ENCODE data around the gene PTPN9. TPM values are rescaled to one million over a fixed set of nuclear protein-coding genes. Genes with fewer than 3 reads are reported as not detected.
A peak's percentile ranks its signal among the peaks of the same experiment; 100 is the strongest.

PTPN9 gene
- total RNA-seq, 1 experiment from 2014 or later = 31.6 TPM

DNA sequence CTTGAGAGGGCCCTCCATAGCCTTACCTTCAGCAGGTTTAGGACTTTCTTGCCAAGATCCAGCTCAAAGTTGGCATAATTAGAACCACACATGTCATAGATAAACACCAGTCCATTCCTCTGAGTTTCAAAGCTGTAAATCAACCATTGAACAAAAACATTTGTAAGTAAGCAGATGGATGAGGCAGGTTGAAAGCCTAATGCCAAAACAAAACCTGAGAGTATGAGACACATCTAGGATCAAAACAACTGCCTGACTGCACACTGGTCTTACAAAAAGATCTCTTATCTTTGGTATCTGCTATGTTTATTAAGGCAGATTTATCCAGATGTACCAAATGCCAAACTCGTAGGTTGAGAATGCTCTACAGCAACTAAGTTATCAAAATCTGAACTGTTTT lies 61.9 kb downstream of the PTPN9 start:
- BruUV-seq (replicated peaks) = no TSS peak

DNA sequence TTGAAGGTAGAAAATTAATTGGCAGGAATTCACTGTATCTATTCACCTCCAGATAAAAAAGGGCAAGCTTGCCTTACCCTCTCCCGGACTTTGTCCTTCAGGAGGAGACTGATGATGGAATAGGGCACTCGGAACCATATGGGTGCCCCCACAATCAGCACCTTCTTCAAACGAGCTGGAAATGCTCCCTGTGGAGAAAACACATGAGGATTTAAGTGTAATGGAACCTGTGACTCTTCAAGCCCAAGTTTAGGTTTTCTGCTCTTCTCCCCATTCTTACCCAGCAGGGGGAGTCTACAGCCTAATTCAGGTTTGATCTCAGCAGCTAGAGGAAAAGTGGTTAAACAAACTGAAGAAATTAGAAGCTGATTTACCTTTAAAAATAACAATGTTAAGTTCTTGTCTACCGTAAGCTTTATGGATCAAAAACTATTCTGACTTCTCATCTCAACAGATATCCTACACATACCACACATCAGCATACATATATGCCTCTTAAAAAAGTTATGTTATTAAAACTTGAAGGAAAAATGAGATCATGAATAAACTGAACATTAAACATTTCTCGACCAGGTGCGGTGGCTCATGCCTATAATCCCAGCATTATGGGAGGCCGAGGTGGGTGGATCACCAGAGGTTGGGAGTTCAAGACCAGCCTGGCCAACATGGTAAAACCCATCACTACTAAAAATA lies 70.1 kb downstream of the PTPN9 start:
- no TSS peak for BruUV-seq (replicated peaks)
- TF ChIP-seq, protein P1, sequence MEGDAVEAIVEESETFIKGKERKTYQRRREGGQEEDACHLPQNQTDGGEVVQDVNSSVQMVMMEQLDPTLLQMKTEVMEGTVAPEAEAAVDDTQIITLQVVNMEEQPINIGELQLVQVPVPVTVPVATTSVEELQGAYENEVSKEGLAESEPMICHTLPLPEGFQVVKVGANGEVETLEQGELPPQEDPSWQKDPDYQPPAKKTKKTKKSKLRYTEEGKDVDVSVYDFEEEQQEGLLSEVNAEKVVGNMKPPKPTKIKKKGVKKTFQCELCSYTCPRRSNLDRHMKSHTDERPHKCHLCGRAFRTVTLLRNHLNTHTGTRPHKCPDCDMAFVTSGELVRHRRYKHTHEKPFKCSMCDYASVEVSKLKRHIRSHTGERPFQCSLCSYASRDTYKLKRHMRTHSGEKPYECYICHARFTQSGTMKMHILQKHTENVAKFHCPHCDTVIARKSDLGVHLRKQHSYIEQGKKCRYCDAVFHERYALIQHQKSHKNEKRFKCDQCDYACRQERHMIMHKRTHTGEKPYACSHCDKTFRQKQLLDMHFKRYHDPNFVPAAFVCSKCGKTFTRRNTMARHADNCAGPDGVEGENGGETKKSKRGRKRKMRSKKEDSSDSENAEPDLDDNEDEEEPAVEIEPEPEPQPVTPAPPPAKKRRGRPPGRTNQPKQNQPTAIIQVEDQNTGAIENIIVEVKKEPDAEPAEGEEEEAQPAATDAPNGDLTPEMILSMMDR (IDR thresholded peaks at IDR 0.05; ENCODE audit: unreplicated experiment) = peak; percentile 51
- no peak overlapping the region for H3K4me3 Mint-ChIP-seq (ENCODE audit: unreplicated experiment)
- DNase-seq (ENCODE audit: unreplicated experiment) = peak; percentile 53
- POLR2A ChIA-PET = interaction anchor here (0.6 to 2.0 kb wide), 14 partner anchors 8 to 563 kb away, joined by 3 to 12 read pairs (median 3); partner anchors contain the start of genes IMP3, PTPN9, SNUPN and SNX33
- intact Hi-C loops (cut with micrococcal nuclease) = loop anchor here (1.0 to 5.0 kb wide), 4 partner anchors 116 to 174 kb away; partner anchors contain the start of genes MAN2C1 and SNUPN
- CTCF ChIA-PET = interaction anchor here (0.6 to 1.6 kb wide), 25 partner anchors 9 to 414 kb away, joined by 3 to 9 read pairs (median 3); partner anchors contain the start of genes FBXO22, IMP3 and SNUPN
- no peaks in the 10 kb centered on the region for H3K4me1 Mint-ChIP-seq (ENCODE audit: insufficient read depth, unreplicated experiment)
- no peaks in the 10 kb centered on the region for H3K9me3 Mint-ChIP-seq (ENCODE audit: unreplicated experiment)
- H3K27ac Mint-ChIP-seq (ENCODE audit: low read depth, unreplicated experiment) = no peak overlapping the region
- H3K36me3 Mint-ChIP-seq (ENCODE audit: insufficient read depth, unreplicated experiment) = peaks cover 54% of the 10 kb centered on the region
- H3K27me3 Mint-ChIP-seq (ENCODE audit: insufficient read depth, unreplicated experiment) = no peaks in the 10 kb centered on the region

More for the DNA sequence above, 61.9 kb downstream of the PTPN9 start:
- Mint-ChIP-seq H3K9me3 (ENCODE audit: unreplicated experiment) (no peaks in the 10 kb centered on the region), H3K4me1 (ENCODE audit: insufficient read depth, unreplicated experiment) (peaks cover 13% of the 10 kb centered on the region), H3K4me3 (ENCODE audit: unreplicated experiment) (no peak overlapping the region), H3K27ac (ENCODE audit: low read depth, unreplicated experiment) (no peak overlapping the region), H3K27me3 (ENCODE audit: insufficient read depth, unreplicated experiment) (no peaks in the 10 kb centered on the region), H3K36me3 (ENCODE audit: insufficient read depth, unreplicated experiment) (peaks cover 71% of the 10 kb centered on the region)
- ChIA-PET POLR2A (interaction anchor here (0.7 to 3.3 kb wide), 6 partner anchors 8 to 144 kb away, joined by 3 to 12 read pairs (median 3); no protein-coding TSS in a partner anchor), CTCF (interaction anchor here (1.0 kb wide), 1 partner anchor 9 kb away, joined by 3 read pairs; no protein-coding TSS in a partner anchor)
- intact Hi-C loops (cut with micrococcal nuclease) = loop anchor here (10.0 kb wide), 1 partner anchor 58 kb away; the partner anchor contains the start of gene PTPN9
- TF ChIP-seq, protein P1 (IDR thresholded peaks at IDR 0.05; ENCODE audit: unreplicated experiment) = no peak
- DNase-seq (ENCODE audit: unreplicated experiment) = no peak

- TF ChIP-seq, protein P1 (IDR thresholded peaks at IDR 0.05; ENCODE audit: unreplicated experiment) = no peak
- POLR2A ChIA-PET = no interaction called here
- intact Hi-C loops (cut with micrococcal nuclease) = no loop called here
- peaks cover 66% of the 10 kb centered on the region for H3K36me3 Mint-ChIP-seq (ENCODE audit: insufficient read depth, unreplicated experiment)
- CTCF ChIA-PET = no interaction called here
- DNase-seq (ENCODE audit: unreplicated experiment) = no peak
- H3K9me3 Mint-ChIP-seq (ENCODE audit: unreplicated experiment) = no peaks in the 10 kb centered on the region
- H3K27ac Mint-ChIP-seq (ENCODE audit: low read depth, unreplicated experiment) = no peak overlapping the region
- no TSS peak for BruUV-seq (replicated peaks)
- no peaks in the 10 kb centered on the region for H3K27me3 Mint-ChIP-seq (ENCODE audit: insufficient read depth, unreplicated experiment)
- no peaks in the 10 kb centered on the region for H3K4me1 Mint-ChIP-seq (ENCODE audit: insufficient read depth, unreplicated experiment)
- H3K4me3 Mint-ChIP-seq (ENCODE audit: unreplicated experiment) = no peak overlapping the region
Measured at GRCh38 chr15:75502360-75502759, 76.8 kb downstream of the PTPN9 start.

DNA sequence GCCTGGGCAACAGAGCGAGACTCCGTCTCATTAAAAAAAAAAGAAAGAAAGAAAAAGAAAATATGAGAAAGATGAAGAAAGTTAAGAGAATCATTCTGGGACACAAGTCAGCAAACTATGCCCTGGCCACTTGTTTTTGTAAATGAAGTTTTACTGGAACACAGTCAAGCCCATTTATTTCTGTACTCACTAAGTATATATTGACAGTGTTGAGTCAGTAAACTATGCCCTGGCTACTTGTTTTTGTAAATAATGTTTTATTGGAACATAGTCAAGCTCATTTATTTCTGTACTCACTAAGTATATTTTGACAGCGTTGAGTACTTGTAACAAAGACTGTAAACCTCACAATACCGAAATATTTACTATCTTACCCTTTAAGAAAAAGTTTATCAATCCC lies 85.4 kb downstream of the PTPN9 start:
- intact Hi-C loops (cut with micrococcal nuclease) = no loop called here
- no peaks in the 10 kb centered on the region for H3K9me3 Mint-ChIP-seq (ENCODE audit: unreplicated experiment)
- peaks cover 56% of the 10 kb centered on the region for H3K36me3 Mint-ChIP-seq (ENCODE audit: insufficient read depth, unreplicated experiment)
- no peaks in the 10 kb centered on the region for H3K27me3 Mint-ChIP-seq (ENCODE audit: insufficient read depth, unreplicated experiment)
- H3K4me1 Mint-ChIP-seq (ENCODE audit: insufficient read depth, unreplicated experiment) = no peaks in the 10 kb centered on the region
- H3K27ac Mint-ChIP-seq (ENCODE audit: low read depth, unreplicated experiment) = no peak overlapping the region
- CTCF ChIA-PET = interaction anchor here (0.8 kb wide), 1 partner anchor 86 kb away, joined by 4 read pairs; the partner anchor contains the start of gene PTPN9
- POLR2A ChIA-PET = interaction anchor here (0.7 to 1.0 kb wide), 2 partner anchors 84 to 159 kb away, joined by 3 read pairs; no protein-coding TSS in a partner anchor
- DNase-seq (ENCODE audit: unreplicated experiment) = no peak
- BruUV-seq (replicated peaks) = no TSS peak
- H3K4me3 Mint-ChIP-seq (ENCODE audit: unreplicated experiment) = no peak overlapping the region
- TF ChIP-seq, protein P1 (IDR thresholded peaks at IDR 0.05; ENCODE audit: unreplicated experiment) = no peak
